Memory B cell (primary cell): ENCODE results near the gene CYP4X1.
"Not testable (repeated sequence)": the region's sequence is repeated elsewhere in the genome, so short reads cannot be mapped to it uniquely, and the experiment has no call there.

Experiments
- ATAC-seq: fragments of 150-1000 bp; cut with Tn5 transposase; 2 replicates; pipeline ENCODE4 v1.10.0; 2021; ENCODE audit warnings: low read depth, mild to moderate bottlenecking, moderate library complexity
- DNase-seq, 2 donors: peaks; one replicate each; pipeline ENCODE4 v3.0.0; 2022; ENCODE audit warnings: low spot score in 2 of 2
- H3K27ac Mint-ChIP-seq: one replicate; pipeline ENCODE4 v1.8.0; 2022; ENCODE audit warnings: mild to moderate bottlenecking, moderate library complexity, mixed read lengths
- H3K27me3 Mint-ChIP-seq: one replicate; pipeline ENCODE4 v1.8.0; 2022; ENCODE audit warnings: mixed read lengths
- H3K36me3 Mint-ChIP-seq: one replicate; pipeline ENCODE4 v1.8.0; 2022; ENCODE audit warnings: mild to moderate bottlenecking, mixed read lengths
- H3K4me1 Mint-ChIP-seq: one replicate; pipeline ENCODE4 v1.8.0; 2022; ENCODE audit warnings: mixed read lengths
- H3K4me3 Mint-ChIP-seq: one replicate; pipeline ENCODE4 v1.8.0; 2022; ENCODE audit warnings: mild to moderate bottlenecking, moderate library complexity, mixed read lengths
- H3K9me3 Mint-ChIP-seq: one replicate; pipeline ENCODE4 v1.8.0; 2022; ENCODE audit warnings: mixed read lengths

The CYP4X1 gene, protein sequence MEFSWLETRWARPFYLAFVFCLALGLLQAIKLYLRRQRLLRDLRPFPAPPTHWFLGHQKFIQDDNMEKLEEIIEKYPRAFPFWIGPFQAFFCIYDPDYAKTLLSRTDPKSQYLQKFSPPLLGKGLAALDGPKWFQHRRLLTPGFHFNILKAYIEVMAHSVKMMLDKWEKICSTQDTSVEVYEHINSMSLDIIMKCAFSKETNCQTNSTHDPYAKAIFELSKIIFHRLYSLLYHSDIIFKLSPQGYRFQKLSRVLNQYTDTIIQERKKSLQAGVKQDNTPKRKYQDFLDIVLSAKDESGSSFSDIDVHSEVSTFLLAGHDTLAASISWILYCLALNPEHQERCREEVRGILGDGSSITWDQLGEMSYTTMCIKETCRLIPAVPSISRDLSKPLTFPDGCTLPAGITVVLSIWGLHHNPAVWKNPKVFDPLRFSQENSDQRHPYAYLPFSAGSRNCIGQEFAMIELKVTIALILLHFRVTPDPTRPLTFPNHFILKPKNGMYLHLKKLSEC

GRCh38 chr1:47023268-47024140 is at the start of gene CYP4X1:
TSS of gene CYP4X1 (plus strand) at chr1:47023669. CDS start at chr1:47023818, 149 bp downstream.
- H3K36me3 Mint-ChIP-seq, result no peaks in the 10 kb centered on the region
- no peak within 1 kb of the TSS for H3K27ac Mint-ChIP-seq
- ATAC-seq (no peak), DNase-seq (no peak)
- no peak within 1 kb of the TSS for H3K4me3 Mint-ChIP-seq
- H3K4me1 Mint-ChIP-seq, result no peaks in the 10 kb centered on the region
- H3K9me3 Mint-ChIP-seq, result no peaks in the 10 kb centered on the region
- H3K27me3 Mint-ChIP-seq, result peaks cover 20% of the 10 kb centered on the region

DNA sequence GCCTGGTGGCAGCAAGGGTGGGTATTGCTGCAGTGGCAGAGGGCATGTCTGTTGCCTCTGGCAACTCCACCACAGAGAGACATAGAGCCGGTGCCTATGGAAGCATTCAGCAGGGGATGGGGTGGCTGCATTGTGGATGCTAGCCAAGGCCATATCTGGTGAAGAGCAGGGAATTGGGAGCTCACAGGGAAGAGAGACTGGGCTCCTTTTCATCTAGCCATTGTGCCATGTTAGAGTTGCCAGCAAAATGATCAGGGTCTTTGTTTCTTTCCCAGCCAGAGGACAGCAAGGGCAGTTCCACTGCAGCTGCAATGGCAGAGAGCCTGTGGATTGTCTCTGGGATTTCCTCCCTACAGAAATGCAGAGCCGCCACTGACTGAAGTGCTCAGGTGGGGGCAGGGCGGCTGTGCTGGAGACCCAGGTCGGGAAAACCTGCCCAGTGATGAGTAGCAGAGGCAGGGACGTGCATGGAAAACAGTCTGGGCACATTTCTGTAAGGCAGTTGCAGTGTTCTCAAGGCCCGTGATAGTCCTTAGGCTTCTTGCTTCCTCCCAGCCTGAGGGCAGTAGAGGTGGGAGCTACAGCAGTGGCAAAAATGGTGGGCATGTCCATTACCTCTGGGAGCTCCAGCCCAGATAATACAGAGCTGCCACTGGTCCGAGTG is 40.2 kb upstream of the CYP4X1 start:
- Mint-ChIP-seq H3K36me3 (no peaks in the 10 kb centered on the region), H3K9me3 (peaks cover 11% of the 10 kb centered on the region), H3K4me3 (no peak overlapping the region), H3K27me3 (peaks cover 19% of the 10 kb centered on the region), H3K4me1 (no peaks in the 10 kb centered on the region), H3K27ac (no peak overlapping the region)
- no peak for ATAC-seq
- no peak for DNase-seq

- no peaks in the 10 kb centered on the region for H3K36me3 Mint-ChIP-seq
- no peak for ATAC-seq
- peaks cover 13% of the 10 kb centered on the region for H3K27me3 Mint-ChIP-seq
- H3K4me1 Mint-ChIP-seq, result no peaks in the 10 kb centered on the region
- no peak overlapping the region for H3K27ac Mint-ChIP-seq
- DNase-seq, result no peak
- peaks cover 9% of the 10 kb centered on the region for H3K9me3 Mint-ChIP-seq
- H3K4me3 Mint-ChIP-seq, result no peak overlapping the region
Measured at GRCh38 chr1:46983830-46984586, 39.5 kb upstream of the CYP4X1 start.

- not testable (repeated sequence) for ATAC-seq, H3K4me1 Mint-ChIP-seq, H3K27ac Mint-ChIP-seq, H3K36me3 Mint-ChIP-seq, H3K9me3 Mint-ChIP-seq, DNase-seq, H3K4me3 Mint-ChIP-seq, H3K27me3 Mint-ChIP-seq
Measured at GRCh38 chr1:46990541-46990940, 32.9 kb upstream of the CYP4X1 start.

DNA sequence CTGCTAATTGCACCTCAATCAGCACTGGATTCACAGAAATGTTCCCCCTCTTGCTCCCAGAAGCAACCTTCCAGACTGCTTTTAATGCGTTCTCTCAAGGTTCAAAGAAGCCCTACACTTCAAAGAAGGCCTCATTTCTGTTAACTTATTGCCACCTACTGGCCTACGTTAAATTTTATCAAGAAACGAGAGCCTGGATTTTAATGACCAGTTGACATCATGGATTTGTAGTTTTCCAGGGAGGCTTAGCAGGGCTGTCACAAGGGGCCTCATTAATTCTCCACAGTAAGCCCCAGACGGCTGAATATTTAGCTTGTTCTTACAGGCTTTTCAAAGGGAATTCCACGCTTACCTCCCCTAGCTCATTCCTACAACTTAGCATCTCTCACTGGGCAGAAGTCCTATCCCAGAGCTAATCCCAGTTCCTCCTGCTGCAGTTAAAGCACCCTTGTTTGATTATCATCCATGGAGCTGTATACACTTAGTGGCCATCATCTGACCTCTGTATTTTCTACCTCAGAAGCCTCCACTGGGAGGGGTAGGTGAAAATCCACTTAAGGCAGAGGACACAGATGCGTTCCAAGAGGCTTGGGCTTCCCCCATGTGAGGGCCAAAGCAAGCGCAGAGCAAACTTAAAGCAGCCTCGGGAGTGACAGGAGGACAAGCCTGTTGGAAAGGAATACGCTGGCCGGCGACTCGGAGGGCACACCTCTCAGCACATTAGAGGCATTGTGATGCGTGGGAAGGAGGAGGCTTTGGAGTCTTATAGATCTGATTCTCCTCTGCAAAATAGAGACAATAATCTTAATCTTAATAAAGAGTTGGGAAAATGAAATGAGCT is 32.2 kb upstream of the CYP4X1 start:
- peaks cover 8% of the 10 kb centered on the region for H3K9me3 Mint-ChIP-seq
- H3K4me3 Mint-ChIP-seq, result no peak overlapping the region
- no peaks in the 10 kb centered on the region for H3K27me3 Mint-ChIP-seq
- no peaks in the 10 kb centered on the region for H3K4me1 Mint-ChIP-seq
- no peaks in the 10 kb centered on the region for H3K36me3 Mint-ChIP-seq
- DNase-seq (no peak), ATAC-seq (no peak)
- H3K27ac Mint-ChIP-seq, result no peak overlapping the region

DNA sequence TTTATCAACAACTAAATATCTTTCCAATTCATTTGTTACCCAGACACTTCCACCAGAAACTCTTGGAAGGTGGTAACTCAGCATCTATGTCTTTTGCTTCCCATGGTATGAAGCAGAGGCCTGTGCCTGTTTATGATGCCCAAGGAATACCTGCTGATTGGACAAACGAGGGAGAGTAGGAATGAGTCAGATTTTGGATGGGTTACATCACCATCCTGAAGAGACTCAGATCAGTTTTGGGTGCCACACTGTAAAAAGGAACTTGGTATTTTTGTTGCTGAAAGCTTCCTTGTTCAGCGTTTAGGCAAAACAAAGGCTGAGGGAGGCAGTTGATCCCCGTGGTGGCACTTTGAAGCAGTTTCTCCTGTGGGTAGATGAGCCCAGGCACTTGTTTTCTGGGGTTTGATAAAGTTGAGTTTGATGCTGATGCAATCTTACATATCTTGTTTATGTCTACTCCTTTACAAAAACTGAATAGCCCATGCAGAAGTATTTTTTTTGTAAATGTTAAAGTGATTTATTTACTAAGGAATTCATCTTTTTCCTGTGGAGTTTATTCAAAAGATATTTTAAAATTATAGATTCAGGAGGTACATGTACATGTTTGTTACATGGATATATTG is 26.7 kb upstream of the CYP4X1 start:
- ATAC-seq, result no peak
- Mint-ChIP-seq H3K9me3 (no peaks in the 10 kb centered on the region), H3K36me3 (no peaks in the 10 kb centered on the region), H3K27me3 (peaks cover 12% of the 10 kb centered on the region), H3K4me3 (no peak overlapping the region), H3K27ac (no peak overlapping the region), H3K4me1 (no peaks in the 10 kb centered on the region)
- DNase-seq, result no peak

- Mint-ChIP-seq H3K27me3 (peaks cover 24% of the 10 kb centered on the region), H3K9me3 (no peaks in the 10 kb centered on the region), H3K36me3 (no peaks in the 10 kb centered on the region), H3K4me1 (no peaks in the 10 kb centered on the region), H3K27ac (no peak overlapping the region), H3K4me3 (no peak overlapping the region)
- no peak for ATAC-seq
- DNase-seq, result no peak
Measured at GRCh38 chr1:47002211-47002610, 21.3 kb upstream of the CYP4X1 start.

- Mint-ChIP-seq H3K36me3 (no peaks in the 10 kb centered on the region), H3K27me3 (peaks cover 24% of the 10 kb centered on the region), H3K27ac (no peak overlapping the region), H3K9me3 (peaks cover 3% of the 10 kb centered on the region), H3K4me3 (no peak overlapping the region), H3K4me1 (no peaks in the 10 kb centered on the region)
- ATAC-seq, result no peak
- no peak for DNase-seq
Measured at GRCh38 chr1:47003896-47004403, 19.5 kb upstream of the CYP4X1 start.

- H3K4me3 Mint-ChIP-seq, H3K36me3 Mint-ChIP-seq, ATAC-seq, H3K9me3 Mint-ChIP-seq, DNase-seq, H3K27ac Mint-ChIP-seq, H3K4me1 Mint-ChIP-seq: not testable (repeated sequence)
- peaks cover 17% of the 10 kb centered on the region for H3K27me3 Mint-ChIP-seq
Measured at GRCh38 chr1:47006437-47006836, 17.0 kb upstream of the CYP4X1 start.

DNA sequence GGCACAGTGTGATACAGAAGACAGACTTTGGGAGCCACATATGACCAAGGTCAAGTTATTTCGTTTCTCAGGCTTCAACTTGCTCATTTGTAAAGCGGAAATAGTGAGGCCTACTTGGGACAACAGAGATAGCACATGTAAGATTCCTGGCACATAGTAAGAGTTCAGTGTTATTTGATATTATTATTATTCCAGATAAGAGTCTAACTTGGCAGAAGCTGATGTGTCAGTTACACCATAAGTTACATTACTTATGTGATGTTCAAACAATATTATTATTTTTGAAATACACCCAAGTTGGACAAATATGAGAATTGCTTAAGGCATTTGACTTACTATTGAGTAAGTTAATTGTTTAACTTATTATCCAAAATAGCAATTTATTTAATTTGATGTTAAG is 10.2 kb upstream of the CYP4X1 start:
- no peaks in the 10 kb centered on the region for H3K36me3 Mint-ChIP-seq
- no peak for DNase-seq

GRCh38 chr1:47021070-47021469 is 2.4 kb upstream of the CYP4X1 start:
- Mint-ChIP-seq H3K4me1 (no peaks in the 10 kb centered on the region), H3K27ac (no peak overlapping the region), H3K27me3 (peaks cover 20% of the 10 kb centered on the region), H3K36me3 (no peaks in the 10 kb centered on the region), H3K9me3 (no peaks in the 10 kb centered on the region), H3K4me3 (no peak overlapping the region)
- ATAC-seq, result no peak
- no peak for DNase-seq

More for the DNA sequence above, 10.2 kb upstream of the CYP4X1 start:
- Mint-ChIP-seq H3K9me3 (peaks cover 3% of the 10 kb centered on the region), H3K4me3 (no peak overlapping the region), H3K27ac (no peak overlapping the region), H3K27me3 (no peaks in the 10 kb centered on the region), H3K4me1 (no peaks in the 10 kb centered on the region)
- no peak for ATAC-seq

GRCh38 chr1:47024141-47024801 is 802 bp downstream of the CYP4X1 start:
- Mint-ChIP-seq H3K4me3 (no peak overlapping the region), H3K9me3 (no peaks in the 10 kb centered on the region), H3K36me3 (no peaks in the 10 kb centered on the region), H3K4me1 (no peaks in the 10 kb centered on the region), H3K27me3 (peaks cover 20% of the 10 kb centered on the region), H3K27ac (no peak overlapping the region)
- DNase-seq (no peak), ATAC-seq (no peak)
